Myometrial cell (primary cell): ENCODE results near the gene ELP4. TPM values are rescaled to one million over a fixed set of nuclear protein-coding genes. Genes with fewer than 3 reads are reported as not detected.

Source experiments
- total RNA-seq: library from RNA; depleted of rRNA; stranded (reverse); fragments of >200 nt; gene quantifications from 2 replicates; pipeline ENCODE4 v1.2.3, GENCODE V29; 2015

ELP4 gene
- 22.0 and 22.8 TPM in 2 replicates for total RNA-seq

GRCh38 chr11:31509429-31510345, at the start of gene ELP4, which contains the start of gene IMMP1L:
ELP4 (plus strand) TSS chr11:31509767; CDS start chr11:31509785, 18 bp downstream.
IMMP1L (minus strand) TSS chr11:31509622; CDS start chr11:31463276, 46,346 bp downstream.

DNA sequence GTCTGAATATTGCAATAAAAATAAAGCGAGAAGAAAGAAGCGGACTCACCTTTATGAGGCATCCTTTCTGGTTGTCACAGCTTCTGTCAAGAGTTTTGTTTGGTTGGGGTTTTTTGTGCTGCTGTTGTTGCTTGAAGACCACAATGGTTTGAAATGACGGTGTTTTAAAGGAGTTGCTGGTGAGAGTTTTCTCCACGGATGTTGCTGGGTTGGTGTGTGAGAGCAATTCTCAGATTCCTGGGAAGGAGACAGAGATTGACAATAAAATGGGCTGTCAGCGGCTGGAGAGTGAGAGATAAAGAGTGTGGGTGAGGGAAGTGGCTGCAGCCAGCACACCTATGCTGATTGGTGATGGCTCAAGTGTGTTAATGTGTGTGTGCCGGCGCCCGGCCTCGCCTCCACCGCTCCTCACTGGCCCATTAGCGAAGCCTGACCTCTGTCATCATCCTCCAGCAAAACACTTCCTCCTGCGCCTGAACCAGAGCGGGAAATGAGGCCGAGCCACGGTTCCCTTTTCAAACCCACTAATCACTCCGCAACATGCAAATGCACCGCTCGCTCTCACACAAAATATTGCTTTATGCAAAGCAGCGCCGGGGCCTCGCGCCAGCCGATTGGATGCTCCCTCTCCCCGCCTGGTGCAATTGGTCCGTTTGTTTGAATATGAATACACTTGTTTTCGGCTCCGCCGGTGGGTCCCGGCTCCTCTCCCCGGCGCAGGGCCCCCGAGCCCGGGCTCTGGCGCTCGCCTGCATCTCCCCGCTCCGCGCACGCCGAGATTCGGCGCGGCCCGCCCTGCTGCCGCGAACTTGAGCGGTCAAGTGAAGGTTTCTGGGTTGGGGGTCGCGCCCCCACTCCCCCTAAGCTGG, 301.4 kb downstream of the ELP4 start, which contains the start of gene PAX6:
PAX6 (minus strand) TSS at position 544 of the 869 bp plus-strand sequence. CDS start 4,911 bp downstream, outside the sequence.

Other genes starting within 250 kb of the ELP4 start
- not detected in 2 replicates for gene DCDC1, start 140.0 kb upstream of the ELP4 start, total RNA-seq
- gene DNAJC24, start 139.9 kb upstream of the ELP4 start, total RNA-seq: 20.7 and 21.3 TPM in 2 replicates
- gene IMMP1L, start 145 bp upstream of the ELP4 start, total RNA-seq: 9.7 and 22.8 TPM in 2 replicates